ENCODE data around the gene P4HB.

P4HB gene

GRCh38 chr17:81833921-81834830 lies 26.2 kb downstream of the P4HB start:
- DNase-seq (ENCODE audit: low read depth) = no peak
- TF ChIP-seq CTCF (IDR thresholded peaks at IDR 0.05; ENCODE audit: control insufficient read depth, insufficient read depth, low read depth, low read length, missing control alignments) = no peak

GRCh38 chr17:81833160-81833920 lies 27.0 kb downstream of the P4HB start, which contains the start of gene MCRIP1:
MCRIP1 (minus strand) TSS chr17:81833291; CDS start chr17:81824506, 8,785 bp downstream.
- peak within 1 kb of the TSS; percentile 73 for H3K4me3 ChIP-seq (ENCODE audit: control insufficient read depth, low read depth, low read length)
- no peak for TF ChIP-seq CTCF (IDR thresholded peaks at IDR 0.05; ENCODE audit: control insufficient read depth, insufficient read depth, low read depth, low read length, missing control alignments)
- DNase-seq (ENCODE audit: low read depth) = peak; percentile 55

More at GRCh38 chr17:81833921-81834830, 26.2 kb downstream of the P4HB start:
- H3K4me3 ChIP-seq (ENCODE audit: control insufficient read depth, low read depth, low read length) = peak overlapping the region; percentile 59

GRCh38 chr17:81832608-81833159 lies 27.7 kb downstream of the P4HB start:
- H3K4me3 ChIP-seq (ENCODE audit: control insufficient read depth, low read depth, low read length) = peak overlapping the region; percentile 73
- DNase-seq (ENCODE audit: low read depth) = no peak

GRCh38 chr17:81831957-81832607 lies 28.3 kb downstream of the P4HB start:
- TF ChIP-seq CTCF (IDR thresholded peaks at IDR 0.05; ENCODE audit: control insufficient read depth, insufficient read depth, low read depth, low read length, missing control alignments) = no peak

More at GRCh38 chr17:81832608-81833159, 27.7 kb downstream of the P4HB start:
- TF ChIP-seq CTCF (IDR thresholded peaks at IDR 0.05; ENCODE audit: control insufficient read depth, insufficient read depth, low read depth, low read length, missing control alignments) = no peak

GRCh38 chr17:81831563-81831956 lies 28.8 kb downstream of the P4HB start:
- no peak for TF ChIP-seq CTCF (IDR thresholded peaks at IDR 0.05; ENCODE audit: control insufficient read depth, insufficient read depth, low read depth, low read length, missing control alignments)
- H3K4me3 ChIP-seq (ENCODE audit: control insufficient read depth, low read depth, low read length) = peak overlapping the region; percentile 73
- DNase-seq (ENCODE audit: low read depth) = no peak

More at GRCh38 chr17:81831957-81832607, 28.3 kb downstream of the P4HB start:
- DNase-seq (ENCODE audit: low read depth) = no peak
- peak overlapping the region; percentile 73 for H3K4me3 ChIP-seq (ENCODE audit: control insufficient read depth, low read depth, low read length)

GRCh38 chr17:81829858-81830257 lies 30.5 kb downstream of the P4HB start:
- no peak overlapping the region for H3K4me3 ChIP-seq (ENCODE audit: control insufficient read depth, low read depth, low read length)
- no peak for TF ChIP-seq CTCF (IDR thresholded peaks at IDR 0.05; ENCODE audit: control insufficient read depth, insufficient read depth, low read depth, low read length, missing control alignments)
- no peak for DNase-seq (ENCODE audit: low read depth)

All from AG09309 (cell line).